NK-92 (cell line): ENCODE measurements around the gene GSC2.

Source experiments
- DNase-seq: peaks from one replicate; lab custom pipeline; 2025; ENCODE audit not compliant: unreplicated experiment; lab: John Stamatoyannopoulos, UW

Gene GSC2, protein sequence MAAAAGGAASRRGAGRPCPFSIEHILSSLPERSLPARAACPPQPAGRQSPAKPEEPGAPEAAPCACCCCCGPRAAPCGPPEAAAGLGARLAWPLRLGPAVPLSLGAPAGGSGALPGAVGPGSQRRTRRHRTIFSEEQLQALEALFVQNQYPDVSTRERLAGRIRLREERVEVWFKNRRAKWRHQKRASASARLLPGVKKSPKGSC

DNA sequence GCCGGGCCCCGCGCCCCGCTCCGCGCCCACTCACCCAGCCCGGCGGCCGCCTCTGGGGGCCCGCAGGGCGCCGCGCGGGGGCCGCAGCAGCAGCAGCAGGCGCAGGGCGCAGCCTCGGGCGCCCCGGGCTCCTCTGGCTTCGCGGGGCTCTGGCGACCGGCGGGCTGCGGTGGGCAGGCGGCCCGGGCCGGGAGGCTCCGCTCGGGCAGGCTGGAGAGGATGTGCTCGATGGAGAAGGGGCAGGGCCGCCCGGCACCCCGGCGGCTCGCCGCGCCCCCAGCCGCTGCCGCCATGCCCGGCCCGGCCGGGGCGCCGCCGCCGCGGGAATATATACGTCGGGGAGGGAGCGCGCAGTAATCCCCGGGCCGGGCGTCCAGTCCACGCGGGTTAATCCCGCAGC, at the start of gene GSC2:
Gene GSC2 (minus strand): TSS at position 302 of the 400 bp plus-strand sequence. CDS start 9 bp downstream, at position 293.
- no peak for DNase-seq

DNA sequence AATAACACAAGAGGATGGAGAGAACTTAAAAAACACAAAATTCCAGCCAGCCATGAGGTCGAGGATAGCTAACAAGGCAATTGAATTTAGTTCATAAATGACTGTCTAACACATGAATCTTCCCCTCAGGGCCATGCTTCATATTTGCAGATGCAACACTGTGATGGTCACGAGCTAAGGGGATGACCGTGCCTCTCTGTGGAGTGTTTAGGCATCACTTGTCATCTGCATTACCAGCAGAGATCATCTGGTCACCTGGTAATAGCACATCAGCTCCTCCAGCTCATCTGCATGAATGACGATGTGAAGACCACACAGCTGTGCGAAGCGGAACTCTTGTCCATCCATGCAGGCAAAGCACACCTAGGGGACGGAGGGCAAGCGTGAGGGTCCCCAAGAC, 49.4 kb upstream of the GSC2 start:
- DNase-seq, result no peak

DNA sequence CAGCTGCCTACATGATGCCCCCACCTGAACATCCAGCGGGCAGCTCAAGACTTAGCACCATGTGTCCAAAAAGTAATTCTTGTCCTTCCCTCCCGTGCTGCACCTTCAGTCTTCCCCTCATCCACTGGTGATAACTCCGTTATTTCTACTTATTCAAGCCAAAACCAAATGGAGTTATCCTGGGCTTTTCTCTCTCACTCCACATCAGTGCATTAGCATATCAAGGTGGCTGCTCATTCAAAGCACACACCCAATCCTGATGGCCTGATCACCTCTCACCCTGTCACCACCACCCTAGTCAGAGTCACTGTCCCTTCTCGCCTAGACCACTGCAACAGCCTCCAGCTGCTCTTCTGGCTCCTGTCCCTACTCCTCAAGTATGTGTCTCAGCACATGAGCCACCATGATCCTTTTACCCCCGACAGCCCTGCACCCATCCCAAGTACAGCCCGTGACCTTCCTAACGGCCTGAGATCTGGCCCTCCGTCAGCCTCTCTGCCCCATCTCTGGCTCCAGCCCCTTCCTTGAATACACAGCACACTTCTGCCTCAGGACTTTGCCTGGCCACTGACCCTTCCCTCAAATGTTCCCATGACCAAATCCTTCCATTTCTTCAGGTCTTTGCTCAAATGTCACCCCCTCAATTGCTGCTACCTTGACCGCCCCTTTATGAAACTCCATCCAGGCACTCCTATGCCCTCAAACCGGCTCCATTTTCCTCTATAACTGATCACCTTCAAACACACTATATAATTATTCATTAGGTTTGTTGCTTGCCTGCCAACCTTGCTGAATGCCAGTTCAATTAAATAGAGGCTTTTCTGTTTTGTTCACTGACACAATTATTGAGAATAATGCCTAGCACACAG, 48.1 kb upstream of the GSC2 start:
- DNase-seq, result no peak

DNA sequence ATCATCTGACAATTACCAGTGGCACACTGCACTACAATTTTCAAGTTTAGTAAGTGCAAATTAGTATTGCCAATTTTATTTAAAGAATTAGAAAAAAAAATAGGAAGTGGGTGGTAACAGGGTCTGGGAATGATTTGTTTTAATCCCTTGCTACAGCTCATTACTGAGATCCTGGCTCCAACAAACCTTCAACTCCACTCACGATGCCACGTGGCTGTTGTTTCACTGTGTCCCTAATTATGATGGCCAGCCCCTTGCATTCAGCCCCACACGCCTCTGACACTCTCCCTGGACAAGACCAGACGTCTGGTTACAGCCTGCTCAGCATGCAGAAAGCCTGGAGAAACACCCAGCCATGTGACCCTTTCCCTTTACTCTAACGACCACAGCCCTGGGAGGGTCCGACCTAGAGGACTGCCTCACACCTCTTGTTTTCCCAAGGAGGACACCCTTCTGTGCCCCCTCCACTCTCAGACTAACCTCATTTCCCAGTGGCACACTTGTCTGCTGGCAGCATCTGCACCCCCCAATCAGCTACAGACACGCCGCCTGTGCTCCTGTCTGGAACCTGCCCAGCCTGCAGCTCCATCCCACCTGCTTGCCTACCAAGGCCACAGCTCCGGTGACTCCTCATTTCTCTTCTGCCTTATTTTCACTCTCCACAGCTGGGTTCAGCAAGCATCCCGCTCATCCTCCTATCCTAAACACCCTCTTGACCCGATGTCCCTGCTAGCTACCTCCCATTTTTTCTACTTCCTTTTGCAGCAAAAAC, 46.9 kb upstream of the GSC2 start:
- no peak for DNase-seq

DNA sequence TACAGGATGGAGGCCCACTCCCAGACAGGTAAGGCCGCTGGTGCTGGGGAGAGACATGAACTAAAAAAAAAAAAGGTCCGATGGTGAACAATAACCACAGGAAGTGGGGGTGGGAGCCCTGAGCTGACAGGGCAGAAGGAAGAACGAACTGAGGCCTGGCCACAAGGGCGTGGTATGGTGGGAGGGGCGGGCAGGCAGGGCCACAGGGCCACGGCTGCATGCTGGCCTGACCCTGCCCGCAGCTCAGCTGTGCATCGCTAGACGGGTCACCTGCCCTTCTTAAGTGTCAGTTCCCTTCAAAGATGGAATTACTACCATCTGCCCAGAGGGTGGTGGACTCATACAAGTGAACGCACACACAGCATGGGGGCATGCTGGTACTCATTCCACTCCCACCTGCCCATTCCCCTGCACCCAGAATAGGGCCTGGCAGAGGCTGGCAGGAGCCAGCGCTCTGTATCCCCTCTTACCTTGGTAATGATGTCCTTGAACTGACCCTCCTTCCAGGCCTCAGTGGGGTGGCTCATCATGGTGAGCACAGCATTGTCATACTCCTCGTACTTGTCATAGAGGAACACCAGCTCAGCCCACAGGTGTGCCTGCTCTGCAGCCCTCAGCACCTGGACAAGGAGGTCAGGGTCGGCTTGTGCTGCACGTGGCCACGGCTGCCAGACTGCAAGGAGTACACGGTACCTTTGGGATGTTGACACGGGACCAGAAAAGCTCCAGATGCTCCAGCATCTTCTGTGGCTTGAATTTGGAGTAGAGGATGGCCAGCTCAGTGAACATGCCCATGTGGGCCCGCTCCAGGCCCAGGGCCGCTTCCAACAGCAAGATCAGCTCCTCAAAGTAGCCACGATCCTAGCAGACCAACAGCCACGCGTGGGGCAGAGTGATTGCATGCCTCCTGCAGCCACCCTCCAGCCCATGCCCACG, 46.0 kb upstream of the GSC2 start:
- DNase-seq, result no peak

DNA sequence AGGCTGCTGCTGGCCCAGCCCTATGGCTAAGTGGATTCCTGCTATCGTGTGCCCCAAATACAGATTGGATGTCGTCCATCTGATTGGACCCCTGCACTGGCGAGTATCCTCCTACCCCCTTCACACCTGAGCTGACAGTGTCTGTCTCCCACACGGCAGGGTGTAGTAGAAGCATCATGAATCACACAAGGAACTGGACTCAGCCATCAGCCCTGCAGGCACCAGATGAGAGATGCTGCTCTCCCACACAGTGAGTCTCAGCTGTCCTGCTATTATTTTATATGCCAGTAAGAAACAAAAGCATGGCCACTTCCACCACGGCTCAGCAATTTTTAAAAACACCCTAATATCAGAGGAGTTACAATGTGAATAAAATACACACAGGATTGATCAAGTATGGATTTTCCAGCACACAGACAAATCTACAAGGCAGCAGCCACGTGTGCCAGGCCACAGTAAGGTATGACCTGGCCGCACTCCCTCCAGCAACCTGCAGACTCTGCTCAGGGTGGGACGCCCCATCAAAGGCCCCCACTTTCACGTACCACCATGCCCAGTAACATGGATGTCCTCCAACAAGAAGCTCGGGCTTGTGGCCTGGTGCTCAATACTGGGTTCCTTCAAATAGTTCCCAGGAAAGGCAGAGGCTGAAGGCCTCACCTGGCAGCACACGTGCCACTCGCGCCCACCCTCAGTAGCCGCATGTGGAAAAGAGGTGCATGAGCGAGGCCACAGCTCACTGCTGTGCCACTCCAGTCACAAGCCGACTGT, 44.9 kb upstream of the GSC2 start:
- no peak for DNase-seq

DNA sequence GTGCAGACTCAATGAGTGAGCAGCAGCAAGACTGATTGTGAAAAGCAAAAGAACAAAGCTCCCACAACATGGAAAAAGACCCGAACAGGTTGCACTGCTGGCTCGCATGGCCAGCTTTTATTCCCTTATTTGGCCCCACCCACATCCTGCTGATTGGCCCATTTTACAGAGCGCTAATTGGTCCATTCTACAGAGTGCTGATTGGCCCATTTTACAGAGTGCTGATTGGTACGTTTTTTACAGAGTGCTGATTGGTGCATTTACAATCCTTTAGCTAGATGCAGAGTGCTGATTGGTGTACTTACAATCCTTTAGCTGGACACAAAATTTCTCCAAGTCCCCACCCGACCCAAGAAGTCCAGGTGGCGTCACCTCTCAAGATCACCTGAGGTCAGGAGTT, 43.8 kb upstream of the GSC2 start:
- no peak for DNase-seq

DNA sequence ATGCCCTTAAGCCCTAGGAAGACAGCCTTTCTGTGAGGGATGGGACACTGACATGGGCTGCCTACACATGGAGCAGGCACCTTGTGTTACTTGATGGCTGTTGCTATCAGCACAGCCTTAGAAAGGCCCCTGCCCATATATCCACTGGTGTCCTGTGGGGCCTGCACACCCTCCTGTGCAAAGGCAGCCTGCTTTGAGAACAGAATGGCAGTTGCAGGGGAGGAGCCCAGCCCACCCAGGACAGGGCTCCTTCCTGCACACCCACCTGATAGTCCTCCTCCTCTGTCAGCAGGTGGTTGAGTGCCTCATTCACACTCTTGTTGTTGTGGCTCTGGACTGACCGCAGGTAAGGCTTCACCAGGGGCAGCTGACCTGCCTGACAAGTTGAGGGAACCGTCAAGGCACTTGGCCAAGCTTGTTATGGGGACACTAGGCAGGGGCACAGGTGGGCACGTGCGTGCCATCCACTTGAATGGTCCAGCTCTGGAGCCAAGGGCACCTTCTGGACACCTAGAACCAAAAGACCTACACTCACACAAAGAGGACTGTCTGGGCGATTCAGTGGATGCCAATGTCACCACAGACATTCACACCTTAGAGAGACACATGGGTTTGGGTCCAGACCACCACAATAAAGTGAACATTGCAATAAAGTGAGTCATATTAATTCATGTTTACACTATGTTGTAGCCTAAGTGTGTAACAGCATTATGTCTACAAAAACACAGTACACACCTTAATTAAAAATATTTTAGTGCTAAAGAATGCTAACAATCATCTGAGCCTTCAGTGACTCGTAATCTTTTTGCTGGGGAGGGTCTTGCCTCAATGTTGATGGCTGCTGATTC, 37.8 kb upstream of the GSC2 start:
- no peak for DNase-seq

DNA sequence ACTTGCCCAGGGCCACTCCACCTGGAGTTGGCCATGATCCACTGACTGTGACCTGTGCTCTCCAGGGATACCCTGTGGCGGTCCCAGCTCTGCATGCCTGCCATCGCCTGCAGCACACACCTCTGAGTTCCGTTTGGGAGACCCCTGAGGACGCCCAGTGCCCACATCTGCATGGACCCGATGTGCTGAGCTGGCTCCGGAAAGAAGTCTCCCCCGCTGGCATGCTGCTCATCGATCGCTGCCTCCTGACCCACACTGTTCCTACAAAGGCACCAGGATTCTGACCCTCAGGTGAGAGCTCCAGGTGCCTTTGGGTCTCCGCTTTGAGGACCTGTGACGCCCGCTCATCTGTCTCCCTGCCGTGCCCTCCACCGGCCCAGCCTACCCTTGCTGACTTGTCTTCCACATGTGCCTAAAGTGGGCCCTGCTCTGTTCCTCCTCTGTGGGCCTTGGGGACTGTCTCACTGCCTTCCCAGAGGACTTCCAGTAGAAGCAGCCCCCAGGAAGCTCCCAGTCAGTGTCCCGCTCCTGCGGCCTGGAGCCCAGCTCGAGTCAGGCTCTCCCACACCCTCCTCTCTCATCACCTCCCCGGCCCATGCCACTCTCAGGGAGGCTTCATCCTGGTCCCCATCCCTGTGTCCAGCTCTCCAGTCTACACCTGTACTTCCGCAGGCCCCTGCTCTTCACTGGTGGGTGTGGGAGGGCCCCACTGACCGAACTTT, 34.3 kb upstream of the GSC2 start:
- no peak for DNase-seq

DNA sequence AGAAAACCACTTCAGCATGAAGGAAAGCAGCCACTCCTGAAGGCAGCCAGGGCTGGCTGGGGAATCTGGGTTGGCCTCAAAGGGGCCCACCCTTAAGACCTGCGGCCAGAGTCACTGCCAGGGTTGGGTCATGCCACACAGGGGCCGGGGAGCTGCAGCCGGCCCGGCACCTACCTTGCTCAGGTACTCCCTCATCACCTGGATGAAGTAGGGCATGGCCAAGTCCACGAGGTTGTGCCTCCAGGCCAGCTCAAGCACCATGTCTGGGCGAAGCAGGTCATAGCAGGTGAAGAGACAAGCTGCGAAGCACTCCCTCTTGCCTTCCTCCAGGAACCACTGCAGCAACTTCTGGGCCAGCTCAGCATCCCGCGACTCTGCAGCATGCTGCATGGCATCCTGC, 33.1 kb upstream of the GSC2 start:
- no peak for DNase-seq

DNA sequence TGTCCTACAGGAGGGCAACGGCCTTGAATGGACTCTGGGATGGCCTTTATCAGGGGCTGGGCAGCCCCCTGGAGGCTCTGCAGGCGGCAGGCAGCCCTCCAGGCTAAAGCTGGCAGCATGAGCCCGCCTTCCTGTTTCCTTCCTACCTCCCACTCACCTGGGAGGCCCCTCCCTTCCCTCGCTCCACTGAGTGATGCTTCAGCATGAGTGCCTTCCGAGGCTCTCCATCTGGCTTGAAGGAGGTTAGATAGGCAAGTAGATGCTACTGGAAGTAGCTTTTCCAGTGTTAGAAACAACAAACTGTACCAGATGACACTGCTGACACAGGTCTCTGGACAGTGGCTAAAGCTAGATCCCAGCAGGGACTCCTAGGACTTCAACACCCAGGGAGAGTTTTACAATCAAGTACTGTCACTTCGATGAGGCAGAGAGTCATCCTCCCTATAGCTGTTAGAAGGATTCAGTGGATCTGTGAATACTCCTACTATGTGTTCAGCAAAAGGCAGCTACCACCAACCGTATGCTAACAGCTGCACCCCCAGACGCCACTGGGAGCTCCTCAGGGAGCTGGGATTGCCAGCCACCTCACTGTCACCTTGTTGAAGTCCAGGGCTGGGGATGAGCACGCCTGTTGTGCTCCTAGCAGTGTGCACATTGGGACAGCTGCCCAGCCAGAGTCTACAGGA, 32.5 kb upstream of the GSC2 start:
- DNase-seq, result no peak

DNA sequence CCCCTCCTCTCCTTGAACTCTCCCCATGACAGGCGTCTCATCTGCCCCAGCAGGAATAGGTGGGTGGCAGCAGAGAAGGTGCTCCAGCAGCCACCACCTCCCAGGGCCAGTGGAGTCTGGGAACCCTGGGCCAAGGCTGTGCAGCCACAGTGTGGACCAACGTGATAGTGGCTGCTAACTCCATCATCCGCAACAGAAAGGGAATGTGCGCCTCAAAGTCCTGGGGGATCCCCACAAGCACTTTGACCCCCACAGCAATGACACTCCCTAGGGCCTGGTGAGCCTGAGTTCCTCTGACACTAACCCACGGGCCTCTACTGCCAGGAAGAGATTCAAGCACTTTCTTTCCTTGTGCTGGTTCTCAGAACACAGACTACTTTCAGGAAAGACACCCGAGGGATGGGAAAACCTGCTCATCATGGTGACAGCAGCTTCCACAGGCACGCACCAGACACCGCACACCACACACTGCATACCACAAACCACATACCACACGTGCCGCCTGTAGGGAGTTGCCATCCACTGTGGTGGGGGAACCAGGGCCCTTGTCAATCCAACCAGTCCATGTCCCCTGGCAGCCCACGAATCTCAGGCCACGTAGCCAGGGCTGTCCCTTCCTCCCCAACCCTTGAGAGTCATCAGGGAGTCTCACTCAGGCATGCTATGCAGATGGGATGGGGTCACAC, 31.8 kb upstream of the GSC2 start:
- no peak for DNase-seq

DNA sequence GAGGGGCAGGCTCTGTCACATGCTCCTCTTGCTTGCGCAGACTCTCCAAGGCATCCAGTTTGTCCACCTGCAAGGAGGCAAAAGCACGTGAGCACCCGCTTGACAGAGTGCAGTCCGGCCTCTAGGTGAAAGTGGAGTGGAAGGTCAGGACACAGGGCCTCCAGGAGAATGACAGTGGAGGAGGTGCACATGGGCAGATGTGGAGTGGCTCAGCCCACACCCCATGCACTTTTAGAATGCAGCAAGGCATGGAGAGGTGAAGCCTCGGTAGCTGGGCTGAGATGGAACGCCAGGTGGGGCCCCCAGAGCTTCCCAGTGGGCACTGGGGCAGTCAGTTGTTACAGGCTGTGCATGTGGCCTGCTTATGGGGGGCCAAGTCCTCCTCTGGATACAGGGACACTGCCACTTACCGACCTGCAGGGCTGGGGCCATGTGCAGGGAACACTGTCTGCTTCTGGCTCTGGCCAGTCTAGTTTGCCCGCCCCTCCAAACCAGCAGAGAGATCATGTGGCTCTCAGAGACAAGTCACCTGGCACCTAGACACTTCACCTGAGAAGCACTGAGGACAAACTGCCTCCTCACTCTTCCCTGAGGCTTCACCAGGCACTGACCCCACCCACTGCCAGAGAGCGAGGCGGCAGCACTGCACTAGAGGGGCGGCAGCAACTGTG, 30.8 kb upstream of the GSC2 start:
- DNase-seq, result no peak

DNA sequence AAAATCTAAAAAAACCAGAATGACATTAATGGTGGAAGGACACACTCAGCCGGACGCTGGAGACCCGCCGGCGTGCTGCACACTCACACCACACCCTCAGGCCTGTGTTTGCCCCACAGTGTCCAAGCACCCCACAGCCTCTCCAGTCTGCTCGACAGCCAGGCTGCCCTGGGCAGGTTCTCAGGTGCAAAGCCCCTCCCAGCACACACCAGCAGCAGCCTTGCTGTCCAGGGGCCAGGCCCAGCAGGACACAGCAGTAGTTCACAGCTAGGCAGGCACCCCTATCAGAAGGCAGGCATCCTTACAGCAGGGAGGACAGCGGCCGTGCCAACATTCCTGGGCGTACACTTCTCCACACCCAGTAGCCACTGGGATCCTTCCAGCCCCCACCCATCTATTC, 30.1 kb upstream of the GSC2 start:
- DNase-seq, result no peak

DNA sequence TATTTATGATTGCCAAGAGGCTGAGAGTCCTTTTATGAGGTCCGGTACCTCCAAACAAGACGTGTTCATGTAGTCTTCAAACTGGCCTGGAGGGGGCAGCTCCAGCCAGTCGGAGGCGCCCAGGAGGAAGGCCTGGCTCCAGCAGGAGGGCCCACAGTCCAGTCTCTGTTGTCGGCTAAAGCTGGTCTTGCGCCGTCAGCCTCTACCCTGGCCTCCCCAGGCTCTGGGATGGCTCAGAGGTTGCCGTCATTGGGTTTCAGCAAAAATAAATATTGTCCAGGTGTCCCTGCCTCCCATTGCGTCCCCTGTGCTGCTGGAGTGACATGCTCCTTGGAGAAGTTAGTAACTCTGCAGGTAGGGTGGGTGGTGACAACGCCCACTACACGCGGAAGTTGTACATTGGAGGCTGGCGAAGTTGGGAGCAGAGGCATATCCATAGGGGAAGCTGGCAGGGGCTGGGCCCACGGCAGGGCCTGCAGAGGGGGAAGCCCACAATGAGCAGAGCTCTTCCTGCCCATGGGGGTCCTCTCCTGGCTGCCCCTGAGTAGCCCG, 29.5 kb upstream of the GSC2 start:
- no peak for DNase-seq

DNA sequence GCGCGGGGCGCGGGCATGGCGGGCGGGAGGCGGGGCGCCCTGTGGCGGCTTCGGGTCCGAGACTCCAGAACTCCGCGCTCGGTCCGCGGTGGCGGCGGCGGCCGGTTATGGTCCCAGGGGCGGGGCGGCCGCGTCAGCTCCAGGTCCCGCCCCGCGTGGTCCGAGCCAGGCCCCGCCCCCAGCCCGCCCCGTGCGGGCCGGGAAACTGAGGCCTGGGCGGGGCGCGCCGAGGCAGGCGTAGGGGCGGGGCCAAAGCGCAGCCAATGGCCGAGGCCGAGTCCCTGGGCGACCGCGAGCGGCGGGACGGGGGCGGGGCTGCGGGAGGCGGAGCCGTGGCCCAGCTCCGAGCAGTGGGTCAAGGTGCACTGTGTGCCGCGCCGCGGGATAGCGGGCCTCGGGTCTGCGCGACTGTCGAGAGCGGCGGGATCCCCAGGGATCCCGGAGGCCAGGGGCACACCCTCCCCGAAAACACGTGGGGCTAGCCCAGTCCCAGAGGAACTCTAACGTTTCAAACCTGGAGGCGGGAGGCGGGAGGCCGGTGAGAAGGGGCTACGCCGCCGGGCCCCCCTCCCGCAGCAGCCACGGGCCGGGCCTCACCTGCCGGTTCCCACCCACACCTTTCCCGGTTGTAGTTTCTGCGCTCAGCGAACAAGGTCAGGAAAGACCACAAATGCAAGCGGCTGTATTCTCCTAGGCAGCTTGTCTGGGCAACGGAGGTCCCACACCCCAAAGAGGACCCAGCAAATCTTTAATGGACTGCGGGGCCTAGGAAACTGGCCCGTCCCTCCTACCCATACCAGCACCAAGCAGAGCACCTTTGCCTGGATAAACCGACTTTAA, 28.8 kb upstream of the GSC2 start, which contains the start of gene SLC25A1:
Gene SLC25A1 (minus strand): TSS at position 80 of the 840 bp plus-strand sequence. CDS start 63 bp downstream, at position 17.
- no peak for DNase-seq
